HCT116 (cell line): ENCODE results near the gene RPTOR. TPM values are rescaled to one million over a fixed set of nuclear protein-coding genes. Genes with fewer than 3 reads are reported as not detected.
A peak's percentile ranks its signal among the peaks of the same experiment; 100 is the strongest.

Source experiments
- ATAC-seq: fragments of 200-7000 bp; cut with Tn5 transposase; 2 replicates; pipeline ENCODE4 v1.9.1; 2020; ENCODE audit warnings: mild to moderate bottlenecking, moderate library complexity
- BruUV-seq: library from RNA; stranded (reverse); fragments of 400-500 nt; replicated peaks from 2 replicates; lab custom pipeline; 2021; lab: Mats Ljungman, UMichigan
- CTCF ChIA-PET: fragments of 300-600 bp; sonication (Branson Sonifier 250); formaldehyde crosslinking; loops from one replicate; lab custom pipeline; 2021; ENCODE audit warnings: antibody characterized with exemption; lab: Charles Lee
- POLR2A ChIA-PET: fragments of 300-600, 350-600 bp; sonication (Branson Sonifier 250); formaldehyde crosslinking; loops from one replicate; lab custom pipeline; 2021; ENCODE audit warnings: antibody characterized with exemption; lab: Charles Lee
- RAD21 ChIA-PET, 2 experiments: fragments of 300-600 bp; sonication (Branson Sonifier 250); formaldehyde crosslinking; loops; one replicate each; lab custom pipeline; 2023; ENCODE audit warnings: low total read pairs in 2 of 2; ENCODE audit not compliant: uncharacterized antibody in 2 of 2, unreplicated experiment in 2 of 2, low non-redundant PET in 1 of 2; lab: Charles Lee
- DNase-seq: peaks from one replicate; pipeline ENCODE4 v3.0.0-alpha.2; 2010; ENCODE audit warnings: low read depth, low spot score
- H2AFZ ChIP-seq: fragments of 200-600 bp; shearing (Covaris generic), sonication (generic); 2 replicates; pipeline ENCODE4 v1.6.1; 2017; ENCODE audit warnings: low read depth, mixed run types, mixed read lengths, antibody characterized with exemption, low read length; ENCODE audit not compliant: poor library complexity, severe bottlenecking
- H3K27ac ChIP-seq: 2 replicates; pipeline ENCODE4 v1.5.1; 2012; ENCODE audit warnings: low read depth, low read length
- H3K27me3 ChIP-seq: fragments of 200-600 bp; sonication (generic); 2 replicates; pipeline ENCODE4 v1.6.1; 2016; ENCODE audit warnings: mixed run types, low read length, mixed read lengths; ENCODE audit not compliant: insufficient read depth
- H3K36me3 ChIP-seq, 2 experiments: fragments of 200-500 bp in 1 of 2; fragments of 200-600 bp in 1 of 2; sonication (Bioruptor generic) in 1 of 2; sonication (generic) in 1 of 2; 2 replicates each; pipeline versions ENCODE4 v1.5.1 to v1.6.1; 2014 to 2016; ENCODE audit warnings: low read length in 2 of 2, inconsistent platforms in 1 of 2, mixed read lengths in 1 of 2, mixed run types in 1 of 2; ENCODE audit not compliant: insufficient read depth in 2 of 2, control insufficient read depth in 1 of 2
- H3K4me1 ChIP-seq, 2 experiments: fragments of 200-600 bp in 1 of 2; sonication (generic) in 1 of 2; 2 replicates each; pipeline versions ENCODE4 v1.5.1 to v1.6.1; 2012 to 2017; ENCODE audit warnings: low read length in 2 of 2, inconsistent platforms in 1 of 2, mild to moderate bottlenecking in 1 of 2, mixed read lengths in 1 of 2, mixed run types in 1 of 2, moderate library complexity in 1 of 2; ENCODE audit not compliant: insufficient read depth in 2 of 2, control insufficient read depth in 1 of 2
- H3K4me2 ChIP-seq: fragments of 200-600 bp; sonication (generic); 2 replicates; pipeline ENCODE4 v1.6.1; 2017; ENCODE audit warnings: mixed run types, low read length, mixed read lengths
- H3K4me3 ChIP-seq, 2 experiments: fragments of 200-600 bp in 1 of 2; sonication (generic) in 1 of 2; replicated peaks in 1 of 2; 2 replicates each; pipeline ENCODE4 v1.5.1; 2011 to 2016; ENCODE audit warnings: low read length in 2 of 2, control low read depth in 1 of 2, low read depth in 1 of 2, mild to moderate bottlenecking in 1 of 2, mixed read lengths in 1 of 2, mixed run types in 1 of 2
- H3K79me2 ChIP-seq: fragments of 200-600 bp; sonication (generic); 2 replicates; pipeline ENCODE4 v1.6.1; 2017; ENCODE audit warnings: mild to moderate bottlenecking, mixed run types, low read length, moderate library complexity, mixed read lengths; ENCODE audit not compliant: insufficient read depth
- H3K9ac ChIP-seq: fragments of 200-600 bp; sonication (generic); 2 replicates; pipeline ENCODE4 v1.6.1; 2016; ENCODE audit warnings: low read length, mixed read lengths
- H3K9me2 ChIP-seq: fragments of 200-600 bp; sonication (generic), shearing (Covaris generic); 2 replicates; pipeline ENCODE4 v1.6.1; 2017; ENCODE audit warnings: mixed run types, mild to moderate bottlenecking, moderate library complexity; ENCODE audit not compliant: insufficient read depth
- H3K9me3 ChIP-seq, 2 experiments: fragments of 200-500 bp in 1 of 2; fragments of 200-600 bp in 1 of 2; sonication (Bioruptor generic) in 1 of 2; sonication (generic) in 1 of 2; 2 replicates each; pipeline ENCODE4 v1.6.1; 2014 to 2017; ENCODE audit warnings: low read length in 2 of 2, mixed read lengths in 2 of 2, inconsistent platforms in 1 of 2, low read depth in 1 of 2, mild to moderate bottlenecking in 1 of 2, mixed run types in 1 of 2, moderate library complexity in 1 of 2; ENCODE audit not compliant: control insufficient read depth in 1 of 2, insufficient read depth in 1 of 2
- H4K20me1 ChIP-seq: fragments of 200-600 bp; sonication (generic), shearing (Covaris generic); 2 replicates; pipeline ENCODE4 v1.6.1; 2017; ENCODE audit warnings: mixed run types, mild to moderate bottlenecking, moderate library complexity; ENCODE audit not compliant: insufficient read depth
- CBX3 ChIP-seq: IDR thresholded peaks from 2 replicates; pipeline ENCODE4 v1.6.1; 2012; ENCODE audit warnings: low read depth
- CEBPB ChIP-seq: IDR thresholded peaks from 2 replicates; pipeline ENCODE4 v1.6.1; 2012; ENCODE audit warnings: low read depth
- CTCF ChIP-seq, 3 experiments: fragments of 200-600 bp in 1 of 3; sonication (generic) in 1 of 3; IDR thresholded peaks in 2 of 3; conservative IDR thresholded peaks in 1 of 3; 2 replicates each; pipeline ENCODE4 v1.5.1; 2012 to 2017; ENCODE audit warnings: low read depth in 2 of 3, low read length in 2 of 3, antibody characterized with exemption in 1 of 3, borderline replicate concordance in 1 of 3, control low read depth in 1 of 3, mild to moderate bottlenecking in 1 of 3, mixed read lengths in 1 of 3, mixed run types in 1 of 3, moderate library complexity in 1 of 3; ENCODE audit not compliant: insufficient read depth in 1 of 3
- EGR1 ChIP-seq: IDR thresholded peaks from 2 replicates; pipeline ENCODE4 v1.6.1; 2012; ENCODE audit warnings: low read depth
- ELF1 ChIP-seq: IDR thresholded peaks from 2 replicates; pipeline ENCODE4 v1.6.1; 2012; ENCODE audit warnings: low read depth, borderline replicate concordance
- EZH2 ChIP-seq: fragments of 200-600 bp; sonication (generic); IDR thresholded peaks from 2 replicates; pipeline ENCODE4 v1.6.1; 2017; ENCODE audit warnings: antibody characterized with exemption, mixed run types
- EZH2phosphoT487 ChIP-seq: fragments of 200-600 bp; IDR thresholded peaks from 2 replicates; pipeline ENCODE4 v1.6.1; 2018; ENCODE audit warnings: antibody characterized with exemption, borderline replicate concordance
- FOSL1 ChIP-seq: IDR thresholded peaks from 2 replicates; pipeline ENCODE4 v1.6.1; 2012; ENCODE audit warnings: low read depth
- JUND ChIP-seq: IDR thresholded peaks from 2 replicates; pipeline ENCODE4 v1.6.1; 2012
- MAX ChIP-seq: IDR thresholded peaks from 2 replicates; pipeline ENCODE4 v1.6.1; 2012
- POLR2A ChIP-seq: IDR thresholded peaks from 2 replicates; pipeline ENCODE4 v1.7.0; 2011; ENCODE audit warnings: borderline replicate concordance; ENCODE audit not compliant: insufficient read depth, insufficient read length; ENCODE audit errors: extremely low read depth
- POLR2AphosphoS5 ChIP-seq: IDR thresholded peaks from 2 replicates; pipeline ENCODE4 v1.6.1; 2011; ENCODE audit warnings: mild to moderate bottlenecking, low read depth, low read length, moderate library complexity
- REST ChIP-seq: IDR thresholded peaks from 2 replicates; pipeline ENCODE4 v1.6.1; 2012; ENCODE audit warnings: low read depth
- SIN3A ChIP-seq: IDR thresholded peaks from 2 replicates; pipeline ENCODE4 v1.6.1; 2012; ENCODE audit warnings: low read depth
- SP1 ChIP-seq: IDR thresholded peaks from 2 replicates; pipeline ENCODE4 v1.6.1; 2012; ENCODE audit warnings: low read depth
- SRF ChIP-seq: IDR thresholded peaks from 2 replicates; pipeline ENCODE4 v1.6.1; 2012; ENCODE audit warnings: low read depth
- TCF7L2 ChIP-seq: IDR thresholded peaks from 2 replicates; pipeline ENCODE4 v1.7.0; 2011; ENCODE audit warnings: borderline replicate concordance, inconsistent platforms; ENCODE audit not compliant: insufficient read depth, insufficient read length; ENCODE audit errors: extremely low read depth
- YY1 ChIP-seq: IDR thresholded peaks from 2 replicates; pipeline ENCODE4 v1.6.1; 2011; ENCODE audit warnings: low read length, low read depth, moderate library complexity, mild to moderate bottlenecking; ENCODE audit not compliant: insufficient replicate concordance; ENCODE audit errors: extremely low read depth
- ZNF274 ChIP-seq: fragments of 200-500 bp; sonication (Bioruptor generic); IDR thresholded peaks from 2 replicates; pipeline ENCODE4 v1.6.1; 2014; ENCODE audit warnings: mild to moderate bottlenecking, low read depth, low read length, inconsistent platforms
- intact Hi-C: fragments of 100-400 bp; cut with micrococcal nuclease; formaldehyde crosslinking; loops from 2 replicates; pipeline ENCODE4 v1.10.0; 2022
- total RNA-seq: library from RNA; stranded (reverse); gene quantifications from one replicate; pipeline ENCODE4 v1.2.1, GENCODE V29; 2021; ENCODE audit not compliant: unreplicated experiment

The RPTOR gene
- total RNA-seq, 1 experiment from 2014 or later, result 69.5 TPM

DNA sequence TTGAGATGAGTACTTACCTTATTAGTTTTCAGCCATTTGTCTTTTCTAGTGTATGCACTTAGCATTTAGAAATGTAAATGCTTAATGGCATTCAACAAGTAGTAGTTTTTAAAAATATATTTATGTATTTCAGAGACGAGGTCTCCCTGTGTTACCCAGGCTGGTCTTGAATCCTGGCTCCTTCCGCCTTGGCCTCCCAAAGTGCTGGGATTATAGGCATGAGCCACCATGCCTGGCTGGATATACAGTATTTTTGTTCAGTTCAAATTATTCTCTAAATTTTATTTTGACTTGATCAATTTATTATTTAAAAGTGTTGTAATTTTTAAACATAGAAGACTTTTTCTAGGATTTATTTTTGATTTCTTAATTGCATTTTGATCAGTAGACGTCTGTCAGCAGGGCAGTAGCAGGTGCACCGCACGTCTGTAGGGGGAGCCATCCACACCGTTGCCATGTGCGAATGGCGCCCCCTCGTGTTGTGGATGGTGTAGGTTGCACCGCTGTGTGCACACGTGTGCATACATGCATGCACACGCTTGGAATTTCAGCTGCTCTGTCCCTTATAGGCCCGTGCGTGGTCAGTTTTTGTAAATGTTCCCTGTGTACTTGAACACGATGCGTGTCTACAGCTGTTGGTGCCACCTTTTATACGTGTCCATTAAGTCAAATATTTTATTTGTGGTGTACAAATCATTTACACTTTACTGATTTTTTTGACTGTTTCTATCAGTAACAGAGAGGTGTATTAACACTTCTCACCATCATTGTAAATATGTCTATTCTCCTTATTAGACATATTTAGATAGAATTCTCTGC is 30.6 kb downstream of the RPTOR start:
- CTCF ChIA-PET, result interaction anchor here (0.5 to 1.5 kb wide), 19 partner anchors 9 to 451 kb away, joined by 3 to 18 read pairs (median 3); no protein-coding TSS in a partner anchor
- RAD21 ChIA-PET, result interaction anchor here in 1 of 2 experiments (0.6 kb wide), 1 partner anchor 47 kb away, joined by 3 read pairs; no protein-coding TSS in a partner anchor
- peak overlapping the region; percentile 22; the same call in 1 of the 2 replicates for H3K4me2 ChIP-seq
- H3K27me3 ChIP-seq, result no peaks in the 10 kb centered on the region
- ATAC-seq, result peak; percentile 100
- H3K9me3 ChIP-seq, result no peaks in the 10 kb centered on the region
- intact Hi-C loops, result loop anchor here (1.0 to 10.0 kb wide), 6 partner anchors 101 to 410 kb away; no protein-coding TSS in a partner anchor
- peaks cover 89% of the 10 kb centered on the region for H3K79me2 ChIP-seq
- 0 out of 2 replicates have a peak overlapping the region, but pooled peaks have one; percentile 10 for H3K9ac ChIP-seq
- POLR2A ChIA-PET, result interaction anchor here (1.0 kb wide), 1 partner anchor 30 kb away, joined by 3 read pairs; the partner anchor contains the start of gene RPTOR
- no peaks in the 10 kb centered on the region for H3K9me2 ChIP-seq
- peak; percentile 90 for DNase-seq
- H3K36me3 ChIP-seq, result no peaks in the 10 kb centered on the region
- no peak overlapping the region for H3K4me3 ChIP-seq
- H4K20me1 ChIP-seq, result peaks cover 16% of the 10 kb centered on the region; the same call in 1 of the 2 replicates
- H3K4me1 ChIP-seq, result peaks cover 0 to 5% of the 10 kb centered on the region in 2 experiments; a peak in 2 of 4 replicates
- H2AFZ ChIP-seq, result no peak overlapping the region
- BruUV-seq, result no TSS peak
- no peak overlapping the region for H3K27ac ChIP-seq
- peak; percentile 74 for TF ChIP-seq YY1
- no peak; the same call in 1 of the 2 replicates for TF ChIP-seq SIN3A
- TF ChIP-seq JUND, result no peak
- TF ChIP-seq EGR1, result no peak
- TF ChIP-seq CTCF (IDR thresholded peaks at IDR 0.05 in 2 of 3, conservative IDR thresholded peaks at IDR 0.05 in 1 of 3; ENCODE audit: borderline replicate concordance in 1 of 3, insufficient read depth in 1 of 3, low read depth in 2 of 3, low read length in 2 of 3), result peak; percentile 100
- TF ChIP-seq SRF, result peak; percentile 67; the same call in 1 of the 2 replicates
- TF ChIP-seq TCF7L2, result no peak
- no peak for TF ChIP-seq CEBPB
- no peak for TF ChIP-seq ELF1
- no peak for TF ChIP-seq EZH2phosphoT487
- no peak for TF ChIP-seq EZH2
- TF ChIP-seq CBX3, result peak; percentile 98
- TF ChIP-seq SP1, result 0 out of 2 replicates have a peak, but pooled peaks have one; percentile 28
- TF ChIP-seq REST, result no peak
- peak; percentile 42; the same call in 1 of the 2 replicates for TF ChIP-seq POLR2AphosphoS5
- no peak for TF ChIP-seq POLR2A
- TF ChIP-seq FOSL1, result no peak
- no peak for TF ChIP-seq ZNF274
- peak; percentile 97 for TF ChIP-seq MAX
